ENCODE measurements around the gene CDK5RAP1. TPM values are rescaled to one million over a fixed set of nuclear protein-coding genes. Genes with fewer than 3 reads are reported as not detected.

Gene CDK5RAP1
- total and polyA plus RNA-seq, 2 of the 8 experiments (the other 6 are each of a cell fraction or from before 2014, with no cell fraction given) = 37.8 to 46.6 TPM

- Histone ChIP-seq H3K36me3 (ENCODE audit: control insufficient read depth in 2 of 4, insufficient read depth in 4 of 4, low read length in 3 of 4) (no peaks in the 10 kb centered on the region), H3K56ac (replicated peaks; ENCODE audit: insufficient read length, low read depth, low read length) (no peak overlapping the region), H2BK15ac (ENCODE audit: low read length) (no peak overlapping the region), H3K79me1 (ENCODE audit: low read depth, low read length) (no peaks in the 10 kb centered on the region), H3K23me2 (ENCODE audit: low read depth, low read length) (no peaks in the 10 kb centered on the region), H4K20me1 (replicated peaks in 1 of 2; ENCODE audit: control insufficient read depth in 1 of 2, insufficient read depth in 2 of 2, low read length in 2 of 2) (no peaks in the 10 kb centered on the region), H3K4me1 (replicated peaks in 1 of 4; ENCODE audit: control insufficient read depth in 3 of 4, insufficient read depth in 4 of 4, low read length in 3 of 4) (peaks cover 2 to 8% (median 6%) of the 10 kb centered on the region in 4 experiments; a peak in 5 of 7 replicates), H2BK5ac (ENCODE audit: low read depth, low read length) (no peak overlapping the region), H3K9me3 (ENCODE audit: insufficient read depth in 2 of 2, low read depth in 1 of 2, low read length in 1 of 2) (no peaks in the 10 kb centered on the region), H4K8ac (ENCODE audit: extremely low read depth, insufficient read depth, low read length) (peak overlapping the region; percentile 18; the same call in 1 of the 2 replicates), H3K27me3 (replicated peaks in 1 of 4; ENCODE audit: control insufficient read depth in 3 of 4, extremely low read depth in 1 of 4, insufficient read depth in 3 of 4, low read length in 3 of 4) (no peaks in the 10 kb centered on the region), H3K79me2 (ENCODE audit: control insufficient read depth in 1 of 2, insufficient read depth in 2 of 2, low read length in 2 of 2) (no peaks in the 10 kb centered on the region), H3K4me3 (ENCODE audit: extremely low read depth in 1 of 4, insufficient read depth in 2 of 4, low read depth in 3 of 4, low read length in 4 of 4) (no peak overlapping the region), H3K18ac (ENCODE audit: extremely low read depth, low read length) (no peak overlapping the region), H3K4ac (replicated peaks; ENCODE audit: insufficient read length, low read depth, low read length) (no peak overlapping the region), H3K14ac (ENCODE audit: insufficient read length) (no peak overlapping the region), H2AFZ (ENCODE audit: low read length) (no peak overlapping the region), H3K4me2 (ENCODE audit: insufficient read depth in 1 of 2, low read depth in 2 of 2, low read length in 2 of 2) (no peak overlapping the region), H2BK12ac (ENCODE audit: low read depth, low read length) (no peak overlapping the region), H2BK120ac (replicated peaks; ENCODE audit: low read depth, low read length) (no peak overlapping the region), H2BK20ac (ENCODE audit: low read length) (no peak overlapping the region), H3K23ac (ENCODE audit: insufficient read length) (no peak overlapping the region), H3K27ac (ENCODE audit: low read depth, low read length) (no peak overlapping the region), H3K9ac (replicated peaks in 1 of 4; ENCODE audit: extremely low read depth in 1 of 4, low read depth in 3 of 4, low read length in 3 of 4) (no peak overlapping the region), H2AK5ac (ENCODE audit: low read depth, low read length) (no peak overlapping the region; the same call in 1 of the 2 replicates), H4K91ac (replicated peaks; ENCODE audit: insufficient read length, low read length) (no peak overlapping the region), H4K5ac (ENCODE audit: insufficient read length, low read depth, low read length) (no peak overlapping the region)
- CTCF ChIA-PET (ENCODE audit: partially characterized antibody) = interaction anchor here (1.5 kb wide), 1 partner anchor 27 kb away, joined by 3 read pairs; no protein-coding TSS in a partner anchor
- POLR2A ChIA-PET (ENCODE audit: partially characterized antibody) = no interaction called here
- 97% methylated on average over 9 of the region's 9 CpGs; no CpG with 5 or more reads in 1 of the 2 experiments for WGBS, 2 experiments (ENCODE audit: extremely low coverage in 1 of 2, insufficient coverage in 1 of 2, insufficient read length in 1 of 2, insufficient replicate concordance in 2 of 2, low coverage in 1 of 2, low lambda C conversion rate in 2 of 2, missing lambda C conversion rate in 1 of 2)
- FAIRE-seq = no peak
- DNase-seq (ENCODE audit: low read depth in 1 of 2, low spot score in 2 of 2) = no peak
- TF ChIP-seq ZNF274 (IDR thresholded peaks at IDR 0.05; ENCODE audit: borderline replicate concordance, extremely low read depth, low read length) (no peak), CHD2 (IDR thresholded peaks at IDR 0.05; ENCODE audit: low read length) (no peak), SIN3A (conservative IDR thresholded peaks at IDR 0.05 in 1 of 2, IDR thresholded peaks at IDR 0.05 in 1 of 2; ENCODE audit: low read depth in 1 of 2, low read length in 2 of 2) (no peak), USF2 (IDR thresholded peaks at IDR 0.05; ENCODE audit: low read length) (no peak), SP1 (IDR thresholded peaks at IDR 0.05; ENCODE audit: low read depth, low read length) (no peak), RFX5 (IDR thresholded peaks at IDR 0.05; ENCODE audit: borderline replicate concordance, low read depth, low read length) (no peak), KDM4A (IDR thresholded peaks at IDR 0.05; ENCODE audit: low read depth, low read length, severe bottlenecking) (no peak), FOSL1 (IDR thresholded peaks at IDR 0.05; ENCODE audit: insufficient read depth, low read depth, low read length) (no peak), JUN (IDR thresholded peaks at IDR 0.05; ENCODE audit: low read depth, low read length) (no peak), ASH2L (IDR thresholded peaks at IDR 0.05; ENCODE audit: low read length) (no peak), SRF (IDR thresholded peaks at IDR 0.05; ENCODE audit: low read depth, low read length) (no peak), MAFK (IDR thresholded peaks at IDR 0.05; ENCODE audit: low read depth, low read length) (no peak), POLR2AphosphoS5 (IDR thresholded peaks at IDR 0.05; ENCODE audit: low read depth, low read length) (no peak), TAF7 (optimal IDR thresholded peaks at IDR 0.05; ENCODE audit: borderline replicate concordance, low read depth, low read length) (no peak)
Observed at GRCh38 chr20:33345342-33345741, 56.0 kb downstream of the CDK5RAP1 start.

Data from H1 (cell line).